ENCODE results near the gene SLC22A23.

Gene SLC22A23

GRCh38 chr6:3350252-3350796 is 106.5 kb downstream of the SLC22A23 start:
- DNase-seq = no peak

GRCh38 chr6:3349388-3350251 is 107.2 kb downstream of the SLC22A23 start:
- no peak for DNase-seq

GRCh38 chr6:3348821-3349220 is 108.0 kb downstream of the SLC22A23 start:
- no peak for DNase-seq

GRCh38 chr6:3347826-3348225 is 109.0 kb downstream of the SLC22A23 start:
- DNase-seq = no peak

GRCh38 chr6:3347247-3347646 is 109.6 kb downstream of the SLC22A23 start:
- no peak for DNase-seq

- no peak for DNase-seq
These were observed 110.4 kb downstream of the SLC22A23 start for GRCh38 chr6:3346476-3346875.

GRCh38 chr6:3345836-3346235 is 111.0 kb downstream of the SLC22A23 start:
- no peak for DNase-seq

- no peak for DNase-seq
These were observed 113.6 kb downstream of the SLC22A23 start for GRCh38 chr6:3343089-3343883.

- DNase-seq = no peak
These were observed 115.4 kb downstream of the SLC22A23 start for GRCh38 chr6:3341467-3341866.

- DNase-seq = no peak
These were observed 116.0 kb downstream of the SLC22A23 start for GRCh38 chr6:3340894-3341293.

- DNase-seq = no peak
These were observed 116.5 kb downstream of the SLC22A23 start for GRCh38 chr6:3340358-3340802.

GRCh38 chr6:3339811-3340210 is 117.0 kb downstream of the SLC22A23 start:
- no peak for DNase-seq

GRCh38 chr6:3337521-3338350 is 119.1 kb downstream of the SLC22A23 start:
- no peak for DNase-seq

- no peak for DNase-seq
These were observed 119.9 kb downstream of the SLC22A23 start for GRCh38 chr6:3336859-3337515.

- DNase-seq = no peak
These were observed 120.6 kb downstream of the SLC22A23 start for GRCh38 chr6:3336066-3336786.

- no peak for DNase-seq
These were observed 121.7 kb downstream of the SLC22A23 start for GRCh38 chr6:3335169-3335568.

- no peak for DNase-seq
These were observed 122.3 kb downstream of the SLC22A23 start for GRCh38 chr6:3334555-3334954.

- no peak for DNase-seq
These were observed 123.6 kb downstream of the SLC22A23 start for GRCh38 chr6:3333263-3333662.

GRCh38 chr6:3331971-3332370 is 124.9 kb downstream of the SLC22A23 start:
- DNase-seq = no peak

GRCh38 chr6:3331494-3331893 is 125.4 kb downstream of the SLC22A23 start:
- DNase-seq = no peak

GRCh38 chr6:3330199-3330598 is 126.7 kb downstream of the SLC22A23 start:
- DNase-seq = no peak

Measured in DMS79 treated with DMSO at 0.1 percent for 48 hours (cell line).